Measurements from ENCODE around the gene C20orf204.
A peak's percentile ranks its signal among the peaks of the same experiment; 100 is the strongest.
"Not testable (repeated sequence)": the region's sequence is repeated elsewhere in the genome, so short reads cannot be mapped to it uniquely, and the experiment has no call there.

C20orf204 gene

DNA sequence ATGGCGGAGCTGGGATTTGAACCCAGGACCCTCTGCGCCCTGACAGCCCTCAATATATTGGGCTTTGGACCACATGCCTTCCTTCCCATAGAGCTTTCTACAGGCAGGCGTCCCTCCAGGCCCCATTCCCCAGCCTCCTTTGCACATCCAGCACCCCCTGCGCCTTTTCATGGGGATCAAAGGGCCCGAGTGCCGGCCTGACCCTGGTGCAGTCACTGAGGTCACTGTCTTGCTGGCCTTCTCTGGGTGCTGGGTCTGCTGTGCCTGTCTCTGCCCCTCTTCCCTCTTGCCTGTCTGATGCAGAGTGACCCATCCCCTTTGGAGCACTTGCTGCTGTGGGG lies 45.6 kb downstream of the C20orf204 start:
- no peak for DNase-seq

GRCh38 chr20:64082126-64082731 lies 46.2 kb downstream of the C20orf204 start:
- DNase-seq, result no peak

GRCh38 chr20:64082820-64083377 lies 46.9 kb downstream of the C20orf204 start:
- DNase-seq, result no peak

- peak in 51 of 58 donors; percentile 22 to 82 (median 52) for DNase-seq
Measured at GRCh38 chr20:64083378-64083803, 47.4 kb downstream of the C20orf204 start.

- peak in 3 of 58 donors; percentile 50 to 65 (median 62) for DNase-seq
Measured at GRCh38 chr20:64083804-64084684, 48.1 kb downstream of the C20orf204 start, which contains the start of gene LKAAEAR1. Gene LKAAEAR1, minus strand, starts transcription at chr20:64084398. Its CDS starts 179 bp downstream, at chr20:64084219.

GRCh38 chr20:64084685-64085152 lies 48.7 kb downstream of the C20orf204 start:
- no peak for DNase-seq

- DNase-seq, result no peak
Measured at GRCh38 chr20:64086801-64087200, 50.8 kb downstream of the C20orf204 start.

DNA sequence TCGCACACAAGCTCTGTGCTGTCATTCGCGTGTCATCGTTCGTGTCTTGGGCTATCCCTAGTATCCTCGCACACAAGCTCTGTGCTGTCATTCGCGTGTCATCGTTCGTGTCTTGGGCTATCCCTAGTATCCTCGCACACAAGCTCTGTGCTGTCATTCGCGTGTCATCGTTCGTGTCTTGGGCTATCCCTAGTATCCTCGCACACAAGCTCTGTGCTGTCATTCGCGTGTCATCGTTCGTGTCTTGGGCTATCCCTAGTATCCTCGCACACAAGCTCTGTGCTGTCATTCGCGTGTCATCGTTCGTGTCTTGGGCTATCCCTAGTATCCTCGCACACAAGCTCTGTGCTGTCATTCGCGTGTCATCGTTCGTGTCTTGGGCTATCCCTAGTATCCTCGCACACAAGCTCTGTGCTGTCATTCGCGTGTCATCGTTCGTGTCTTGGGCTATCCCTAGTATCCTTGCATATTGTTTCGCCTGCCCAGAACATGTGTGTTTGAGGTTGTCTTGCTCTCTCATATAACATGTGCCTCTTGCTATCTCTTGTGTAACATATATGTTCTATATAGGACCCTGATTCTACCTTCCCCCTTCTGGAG lies 51.3 kb downstream of the C20orf204 start:
- DNase-seq, result not testable (repeated sequence)

- DNase-seq, result not testable (repeated sequence)
Measured at GRCh38 chr20:64088586-64088985, 52.6 kb downstream of the C20orf204 start.

All from anterior cingulate cortex (tissue), 58 donors.